ENCODE measurements around the gene SMIM12.

DNA sequence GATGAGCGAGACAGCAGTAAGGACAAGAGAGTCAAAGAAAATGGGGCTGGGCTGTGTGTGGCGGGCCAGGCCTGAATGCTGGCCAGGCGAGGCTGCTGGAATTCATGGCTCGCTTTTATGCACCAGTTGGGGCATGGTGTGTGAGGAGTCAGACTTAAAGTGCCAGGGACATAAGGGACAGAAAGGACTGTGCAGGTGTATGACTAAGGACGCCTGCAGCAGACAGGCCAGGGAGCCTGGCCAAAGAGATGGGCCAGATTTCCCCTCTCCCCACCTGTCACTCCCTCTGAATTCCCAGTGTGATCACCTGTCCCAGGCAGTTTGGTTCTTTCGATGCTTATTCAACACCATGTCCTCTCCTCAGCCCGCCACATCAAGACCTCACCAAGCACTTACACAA lies 16.9 kb upstream of the SMIM12 start:
- TF ChIP-seq, protein P1, sequence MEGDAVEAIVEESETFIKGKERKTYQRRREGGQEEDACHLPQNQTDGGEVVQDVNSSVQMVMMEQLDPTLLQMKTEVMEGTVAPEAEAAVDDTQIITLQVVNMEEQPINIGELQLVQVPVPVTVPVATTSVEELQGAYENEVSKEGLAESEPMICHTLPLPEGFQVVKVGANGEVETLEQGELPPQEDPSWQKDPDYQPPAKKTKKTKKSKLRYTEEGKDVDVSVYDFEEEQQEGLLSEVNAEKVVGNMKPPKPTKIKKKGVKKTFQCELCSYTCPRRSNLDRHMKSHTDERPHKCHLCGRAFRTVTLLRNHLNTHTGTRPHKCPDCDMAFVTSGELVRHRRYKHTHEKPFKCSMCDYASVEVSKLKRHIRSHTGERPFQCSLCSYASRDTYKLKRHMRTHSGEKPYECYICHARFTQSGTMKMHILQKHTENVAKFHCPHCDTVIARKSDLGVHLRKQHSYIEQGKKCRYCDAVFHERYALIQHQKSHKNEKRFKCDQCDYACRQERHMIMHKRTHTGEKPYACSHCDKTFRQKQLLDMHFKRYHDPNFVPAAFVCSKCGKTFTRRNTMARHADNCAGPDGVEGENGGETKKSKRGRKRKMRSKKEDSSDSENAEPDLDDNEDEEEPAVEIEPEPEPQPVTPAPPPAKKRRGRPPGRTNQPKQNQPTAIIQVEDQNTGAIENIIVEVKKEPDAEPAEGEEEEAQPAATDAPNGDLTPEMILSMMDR (IDR thresholded peaks at IDR 0.05): no peak
- no peak for TF ChIP-seq POLR2A (IDR thresholded peaks at IDR 0.05)
